OCI-LY7 (cell line): ENCODE measurements around the gene SOWAHD. TPM values are rescaled to one million over a fixed set of nuclear protein-coding genes. Genes with fewer than 3 reads are reported as not detected.
A peak's percentile ranks its signal among the peaks of the same experiment; 100 is the strongest.

Source experiments
- BruUV-seq: library from RNA; stranded (reverse); fragments of 400-500 nt; replicated peaks from 2 replicates; lab custom pipeline; 2021; lab: Mats Ljungman, UMichigan
- CTCF ChIA-PET: fragments of 300-600 bp; sonication (Branson Sonifier 250); formaldehyde crosslinking; loops from one replicate; lab custom pipeline; 2022; ENCODE audit warnings: antibody characterized with exemption; ENCODE audit not compliant: unreplicated experiment; lab: Charles Lee
- POLR2A ChIA-PET: fragments of 300-600 bp; sonication (Branson Sonifier 250); formaldehyde crosslinking; loops from one replicate; lab custom pipeline; 2022; ENCODE audit warnings: antibody characterized with exemption; lab: Charles Lee
- DNase-seq: peaks from one replicate; pipeline ENCODE4 v3.0.0-alpha.2; 2015; ENCODE audit warnings: low spot score
- H2AFZ ChIP-seq: fragments of 200-600 bp; sonication (generic), shearing (Covaris generic); 2 replicates; pipeline ENCODE4 v1.6.1; 2014; ENCODE audit warnings: mild to moderate bottlenecking, antibody characterized with exemption, low read length, moderate library complexity
- H3K27ac ChIP-seq: fragments of 200-600 bp; sonication (generic); 2 replicates; pipeline ENCODE4 v1.5.1; 2014; ENCODE audit warnings: mixed run types, low read depth, mild to moderate bottlenecking, moderate library complexity, low read length, inconsistent platforms; ENCODE audit not compliant: poor library complexity, severe bottlenecking
- H3K36me3 ChIP-seq: fragments of 200-600 bp; sonication (generic); 2 replicates; pipeline ENCODE4 v1.6.1; 2014; ENCODE audit warnings: mild to moderate bottlenecking, antibody characterized with exemption, low read length, moderate library complexity, mixed read lengths; ENCODE audit not compliant: insufficient read depth
- H3K4me1 ChIP-seq: fragments of 200-600 bp; sonication (generic); 2 replicates; pipeline ENCODE4 v1.5.1; 2014; ENCODE audit warnings: mild to moderate bottlenecking, low read length; ENCODE audit not compliant: insufficient read depth, poor library complexity, severe bottlenecking
- H3K4me2 ChIP-seq: fragments of 200-600 bp; sonication (generic); 2 replicates; pipeline ENCODE4 v1.6.1; 2014; ENCODE audit warnings: mild to moderate bottlenecking, low read length
- H3K4me3 ChIP-seq: fragments of 200-600 bp; sonication (generic); 2 replicates; pipeline ENCODE4 v1.5.1; 2014; ENCODE audit warnings: mild to moderate bottlenecking, low read depth, low read length; ENCODE audit not compliant: poor library complexity, severe bottlenecking
- H3K79me2 ChIP-seq: fragments of 200-600 bp; sonication (generic); 2 replicates; pipeline ENCODE4 v1.6.1; 2016; ENCODE audit warnings: low read depth, mild to moderate bottlenecking, low read length, moderate library complexity, mixed read lengths; ENCODE audit not compliant: insufficient read depth
- H3K9me2 ChIP-seq: fragments of 200-600 bp; sonication (generic); 2 replicates; pipeline ENCODE4 v1.6.1; 2016; ENCODE audit warnings: mild to moderate bottlenecking, low read length, mixed read lengths; ENCODE audit not compliant: insufficient read depth
- H3K9me3 ChIP-seq: fragments of 200-600 bp; sonication (generic); 2 replicates; pipeline ENCODE4 v1.6.1; 2014; ENCODE audit warnings: mild to moderate bottlenecking, mixed run types, low read length, mixed read lengths
- H4K20me1 ChIP-seq: fragments of 200-600 bp; sonication (generic); 2 replicates; pipeline ENCODE4 v1.6.1; 2014; ENCODE audit warnings: mild to moderate bottlenecking, antibody characterized with exemption, low read length, moderate library complexity, mixed read lengths; ENCODE audit not compliant: insufficient read depth
- EZH2phosphoT487 ChIP-seq: fragments of 200-600 bp; sonication (generic); IDR thresholded peaks from 2 replicates; pipeline ENCODE4 v1.6.1; 2018; ENCODE audit warnings: low read depth, borderline replicate concordance, mild to moderate bottlenecking, mixed run types, antibody characterized with exemption, low read length, moderate library complexity, mixed read lengths
- intact Hi-C: fragments of 100-400 bp; cut with micrococcal nuclease; formaldehyde crosslinking; loops from one replicate; pipeline ENCODE4 v1.10.0; 2022; ENCODE audit not compliant: unreplicated experiment
- total RNA-seq, 2 experiments: library from RNA; depleted of rRNA in 1 of 2; stranded (reverse); fragments of >200 nt in 1 of 2; shearing (Covaris generic) in 1 of 2; gene quantifications; 2 replicates each; pipeline ENCODE4 v1.2.3, GENCODE V29; 2014 to 2022
- TF ChIP-seq, protein P1 (sequence below): fragments of 200-600 bp; sonication (generic); conservative IDR thresholded peaks from 2 replicates; pipeline ENCODE4 v1.5.1; 2014; ENCODE audit warnings: mild to moderate bottlenecking, antibody characterized with exemption, low read length, moderate library complexity, mixed read lengths

Gene SOWAHD
- total RNA-seq, 2 experiments from 2014 or later, result 0.29 TPM; not detected in 1

DNA sequence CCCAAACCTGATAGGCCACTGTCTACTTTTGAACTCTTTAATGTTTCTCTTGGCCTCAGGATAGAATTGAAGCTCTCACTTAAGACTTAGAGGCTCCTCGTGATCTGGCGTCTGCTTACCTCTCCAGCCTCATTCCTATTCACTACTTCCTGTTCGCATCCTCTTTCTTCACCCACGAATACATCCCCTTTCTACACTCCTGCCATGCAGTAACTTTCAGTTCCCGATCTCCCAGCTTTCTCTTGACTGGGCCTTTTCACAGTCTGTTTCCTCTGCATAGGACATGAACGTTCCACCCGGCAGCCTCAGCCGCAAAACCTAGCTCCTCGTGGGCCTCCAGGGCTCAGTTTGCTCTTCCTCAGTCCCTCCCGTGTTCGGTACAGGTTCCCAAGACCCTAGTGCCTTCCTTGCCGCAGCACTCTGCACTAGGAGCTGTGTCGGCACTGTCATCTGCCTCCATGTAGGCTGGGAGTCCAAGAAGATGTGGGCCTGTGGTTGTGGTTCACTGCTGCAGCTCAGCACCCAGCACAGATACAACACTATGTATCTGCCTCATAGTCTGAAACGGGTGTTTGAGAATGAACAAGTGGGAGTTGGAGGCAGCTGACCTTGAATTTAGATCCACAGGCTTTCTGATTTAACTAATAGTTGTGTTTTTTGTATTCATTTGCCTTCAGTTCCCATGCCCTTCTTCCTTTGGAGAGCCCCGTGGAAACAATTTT lies 17.3 kb downstream of the SOWAHD start:
- no peaks in the 10 kb centered on the region for H4K20me1 ChIP-seq
- CTCF ChIA-PET, result interaction anchor here (0.6 to 1.2 kb wide), 4 partner anchors 15 to 264 kb away, joined by 3 to 4 read pairs (median 3); partner anchors contain the start of genes RPL39 and SOWAHD
- no TSS peak for BruUV-seq
- no peaks in the 10 kb centered on the region for H3K9me3 ChIP-seq
- H3K4me1 ChIP-seq, result peaks cover 10% of the 10 kb centered on the region
- no peaks in the 10 kb centered on the region for H3K9me2 ChIP-seq
- peak overlapping the region; percentile 29 for H3K4me3 ChIP-seq
- intact Hi-C loops, result loop anchor here (5.0 kb wide), 1 partner anchor 153 kb away; no protein-coding TSS in a partner anchor
- peak overlapping the region; percentile 64 for H3K4me2 ChIP-seq
- TF ChIP-seq, protein P1, sequence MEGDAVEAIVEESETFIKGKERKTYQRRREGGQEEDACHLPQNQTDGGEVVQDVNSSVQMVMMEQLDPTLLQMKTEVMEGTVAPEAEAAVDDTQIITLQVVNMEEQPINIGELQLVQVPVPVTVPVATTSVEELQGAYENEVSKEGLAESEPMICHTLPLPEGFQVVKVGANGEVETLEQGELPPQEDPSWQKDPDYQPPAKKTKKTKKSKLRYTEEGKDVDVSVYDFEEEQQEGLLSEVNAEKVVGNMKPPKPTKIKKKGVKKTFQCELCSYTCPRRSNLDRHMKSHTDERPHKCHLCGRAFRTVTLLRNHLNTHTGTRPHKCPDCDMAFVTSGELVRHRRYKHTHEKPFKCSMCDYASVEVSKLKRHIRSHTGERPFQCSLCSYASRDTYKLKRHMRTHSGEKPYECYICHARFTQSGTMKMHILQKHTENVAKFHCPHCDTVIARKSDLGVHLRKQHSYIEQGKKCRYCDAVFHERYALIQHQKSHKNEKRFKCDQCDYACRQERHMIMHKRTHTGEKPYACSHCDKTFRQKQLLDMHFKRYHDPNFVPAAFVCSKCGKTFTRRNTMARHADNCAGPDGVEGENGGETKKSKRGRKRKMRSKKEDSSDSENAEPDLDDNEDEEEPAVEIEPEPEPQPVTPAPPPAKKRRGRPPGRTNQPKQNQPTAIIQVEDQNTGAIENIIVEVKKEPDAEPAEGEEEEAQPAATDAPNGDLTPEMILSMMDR, result no peak
- no peak for TF ChIP-seq EZH2phosphoT487
- H3K27ac ChIP-seq, result peak overlapping the region; percentile 51
- POLR2A ChIA-PET, result interaction anchor here (0.6 to 1.9 kb wide), 3 partner anchors 13 to 121 kb away, joined by 4 to 11 read pairs (median 4); partner anchors contain the start of gene SOWAHD
- no peak overlapping the region; the same call in 1 of the 2 replicates for H2AFZ ChIP-seq
- peak; percentile 34 for DNase-seq
- H3K36me3 ChIP-seq, result peaks cover 18% of the 10 kb centered on the region; the same call in 1 of the 2 replicates
- H3K79me2 ChIP-seq, result no peaks in the 10 kb centered on the region

DNA sequence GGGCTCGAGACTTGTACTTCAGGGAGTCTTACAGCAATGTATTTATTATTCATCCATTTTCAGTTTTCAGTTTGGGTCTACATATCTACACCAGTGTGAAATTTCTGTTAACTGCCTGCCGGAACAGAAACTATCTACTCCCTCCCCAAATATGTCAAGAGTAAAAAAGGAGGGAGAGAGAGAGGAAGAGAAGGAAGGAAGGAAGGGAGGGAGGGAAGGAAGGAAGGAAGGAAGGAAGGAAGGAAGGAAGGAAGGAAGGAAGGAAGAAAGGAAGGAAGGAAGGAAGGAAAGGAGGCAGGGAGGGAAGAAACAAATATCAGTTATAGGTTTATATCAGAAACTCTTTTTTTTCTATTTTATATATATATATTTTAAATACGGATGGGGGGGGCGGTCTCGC lies 20.4 kb downstream of the SOWAHD start:
- H3K9me2 ChIP-seq, result no peaks in the 10 kb centered on the region
- 0 out of 2 replicates have a peak, but pooled peaks cover 5% of the 10 kb centered on the region for H3K79me2 ChIP-seq
- no peak overlapping the region for H3K4me2 ChIP-seq
- no peaks in the 10 kb centered on the region for H4K20me1 ChIP-seq
- CTCF ChIA-PET, result no interaction called here
- TF ChIP-seq, protein P1, result no peak
- TF ChIP-seq EZH2phosphoT487, result no peak
- no peak for DNase-seq
- peaks cover 48% of the 10 kb centered on the region for H3K36me3 ChIP-seq
- BruUV-seq, result no TSS peak
- no peak overlapping the region for H3K4me3 ChIP-seq
- H3K9me3 ChIP-seq, result no peaks in the 10 kb centered on the region
- intact Hi-C loops, result loop anchor here (5.0 kb wide), 1 partner anchor 157 kb away; no protein-coding TSS in a partner anchor
- H2AFZ ChIP-seq, result no peak overlapping the region
- POLR2A ChIA-PET, result no interaction called here
- H3K4me1 ChIP-seq, result peaks cover 15% of the 10 kb centered on the region
- no peak overlapping the region for H3K27ac ChIP-seq

DNA sequence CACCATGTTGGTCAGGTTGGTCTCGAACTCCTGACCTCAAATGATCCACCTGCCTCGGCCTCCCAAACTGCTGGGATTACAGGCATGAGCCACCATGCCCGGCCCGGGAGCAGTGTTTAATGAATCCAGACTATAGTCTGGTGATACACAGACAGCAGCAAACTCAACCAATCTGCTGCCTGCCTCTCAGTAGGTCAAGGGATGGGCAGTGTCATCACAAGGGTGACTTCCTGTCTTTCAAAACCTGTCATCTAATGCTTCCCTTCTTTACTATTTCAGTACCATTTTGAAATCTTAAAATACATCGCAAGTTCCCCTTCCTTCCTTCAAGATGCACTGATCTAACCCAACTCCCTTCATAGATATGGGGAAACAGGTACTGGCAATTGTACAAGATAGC lies 24.6 kb downstream of the SOWAHD start:
- CTCF ChIA-PET, result no interaction called here
- Histone ChIP-seq H2AFZ (no peak overlapping the region), H3K4me1 (peaks cover 31% of the 10 kb centered on the region), H3K79me2 (peaks cover 35% of the 10 kb centered on the region), H3K9me2 (no peaks in the 10 kb centered on the region), H3K4me3 (no peak overlapping the region), H3K27ac (no peak overlapping the region), H3K9me3 (no peaks in the 10 kb centered on the region), H3K36me3 (peaks cover 76% of the 10 kb centered on the region), H3K4me2 (no peak overlapping the region), H4K20me1 (peaks cover 6% of the 10 kb centered on the region; the same call in 1 of the 2 replicates)
- POLR2A ChIA-PET, result no interaction called here
- DNase-seq, result no peak
- intact Hi-C loops, result no loop called here
- no TSS peak for BruUV-seq
- TF ChIP-seq, protein P1, result no peak
- no peak for TF ChIP-seq EZH2phosphoT487
